Omental fat pad (tissue), 4 donors: ENCODE data around the gene WBP1. TPM values are rescaled to one million over a fixed set of nuclear protein-coding genes. Genes with fewer than 3 reads are reported as not detected.

Experiments
- ATAC-seq: fragments of 150-250 bp; one replicate; pipeline ENCODE4 v1.9.1; 2016; ENCODE audit warnings: mild to moderate bottlenecking, moderate library complexity; ENCODE audit not compliant: low FRiP score
- DNase-seq: peaks from one replicate; pipeline ENCODE4 v3.0.0-alpha.2; 2019; ENCODE audit warnings: low spot score
- CTCF ChIP-seq, 3 donors: fragments of 450-650 bp; IDR thresholded peaks; one replicate each; pipeline ENCODE4 v1.5.1; 2016 to 2017; ENCODE audit warnings: antibody characterized with exemption in 3 of 3, mild to moderate bottlenecking in 3 of 3, moderate library complexity in 2 of 3
- total RNA-seq, 4 donors: library from RNA; depleted of rRNA; stranded (reverse); fragments of >200 nt; gene quantifications; one replicate each; pipeline ENCODE4 v1.1.0, GENCODE V29; 2016

Gene WBP1
- total RNA-seq, 4 donors from 2014 or later: 34.9 to 64.5 (median 44.3) TPM

GRCh38 chr2:74507926-74508520, 49.8 kb downstream of the WBP1 start:
- DNase-seq (no peak), ATAC-seq (no peak)
- TF ChIP-seq CTCF (IDR thresholded peaks at IDR 0.05): no peak

DNA sequence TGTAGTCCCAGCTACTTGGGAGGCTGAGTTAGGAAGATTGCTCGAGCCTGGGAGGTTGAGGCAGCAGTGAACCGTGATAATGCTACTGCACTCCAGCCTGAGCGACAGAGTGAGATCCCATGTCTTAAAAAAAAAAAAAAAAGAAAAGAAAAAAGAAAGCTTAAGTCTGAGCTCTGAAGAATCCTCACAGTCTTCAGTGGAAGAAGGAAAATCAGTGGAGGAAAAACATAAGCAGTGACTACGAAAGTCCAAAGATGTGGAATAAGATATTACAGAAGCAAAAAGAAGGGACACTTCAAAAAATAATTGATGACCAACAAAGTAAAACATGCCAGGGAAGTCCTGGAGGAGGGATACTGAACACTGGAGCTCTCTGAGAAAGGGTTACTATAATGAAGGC, 52.0 kb downstream of the WBP1 start:
- ATAC-seq (no peak), DNase-seq (no peak)
- TF ChIP-seq CTCF (IDR thresholded peaks at IDR 0.05): no peak

Other genes with a start within 250 kb of the WBP1 start
- gene SLC4A5, start 115.0 kb upstream of the WBP1 start, total RNA-seq: 1 to 10 TPM; 1.2 to 3.0 (median 1.6) TPM
- 100 to 1,000 TPM in 3 of 4 donors, 10 to 100 TPM in 1; 83.1 to 122 (median 114) TPM for gene DCTN1, start 78.1 kb upstream of the WBP1 start, total RNA-seq
- 1 to 10 TPM in 2 of 4 donors, under 1 TPM in 2; 0.48 to 1.4 (median 1.0) TPM for gene C2orf81, start 36.8 kb upstream of the WBP1 start, total RNA-seq
- 10 to 100 TPM in 1 of 4 donors, 1 to 10 TPM in 3; 3.0 to 10.5 (median 6.1) TPM for gene WDR54, start 36.7 kb upstream of the WBP1 start, total RNA-seq
- 10 to 100 TPM in 3 of 4 donors, 1 to 10 TPM in 1; 9.1 to 32.2 (median 19.3) TPM for gene RTKN, start 16.5 kb upstream of the WBP1 start, total RNA-seq
- gene INO80B, start 3.4 kb upstream of the WBP1 start, total RNA-seq: 10 to 100 TPM in 3 of 4 donors, 1 to 10 TPM in 1; 4.6 to 26.5 (median 14.9) TPM
- gene MOGS, start 6.9 kb downstream of the WBP1 start, total RNA-seq: 10 to 100 TPM; 31.8 to 43.0 (median 40.4) TPM
- gene MRPL53, start 14.2 kb downstream of the WBP1 start, total RNA-seq: 10 to 100 TPM; 33.3 to 44.6 (median 36.9) TPM
- 10 to 100 TPM in 3 of 4 donors, 1 to 10 TPM in 1; 7.4 to 31.6 (median 27.3) TPM for gene CCDC142, start 24.6 kb downstream of the WBP1 start, total RNA-seq
- 10 to 100 TPM; 16.8 to 25.7 (median 22.1) TPM for gene TTC31, start 24.6 kb downstream of the WBP1 start, total RNA-seq
- gene LBX2, start 41.2 kb downstream of the WBP1 start, total RNA-seq: 1 to 10 TPM in 3 of 4 donors, under 1 TPM in 1; 0.79 to 5.6 (median 1.3) TPM
- 10 to 100 TPM; 11.6 to 20.2 (median 16.8) TPM for gene PCGF1, start 49.3 kb downstream of the WBP1 start, total RNA-seq
- gene TLX2, start 56.0 kb downstream of the WBP1 start, total RNA-seq: not detected
- not detected for gene DQX1, start 67.8 kb downstream of the WBP1 start, total RNA-seq
- 100 to 1,000 TPM; 120 to 157 (median 146) TPM for gene AUP1, start 71.3 kb downstream of the WBP1 start, total RNA-seq
- 10 to 100 TPM; 30.7 to 45.6 (median 36.8) TPM for gene HTRA2, start 71.5 kb downstream of the WBP1 start, total RNA-seq
- gene LOXL3, start 95.5 kb downstream of the WBP1 start, total RNA-seq: 10 to 100 TPM in 2 of 4 donors, 1 to 10 TPM in 2; 7.5 to 12.4 (median 9.1) TPM
- gene DOK1, start 96.3 kb downstream of the WBP1 start, total RNA-seq: 10 to 100 TPM; 16.0 to 39.4 (median 30.5) TPM
- 1 to 10 TPM in 1 of 4 donors, under 1 TPM in 3; 0.56 to 1.8 (median 0.91) TPM for gene M1AP, start 189.9 kb downstream of the WBP1 start, total RNA-seq
- gene SEMA4F, start 195.8 kb downstream of the WBP1 start, total RNA-seq: 1 to 10 TPM; 3.5 to 7.3 (median 5.3) TPM